ENCODE results near the gene BMP6.

BMP6 gene

DNA sequence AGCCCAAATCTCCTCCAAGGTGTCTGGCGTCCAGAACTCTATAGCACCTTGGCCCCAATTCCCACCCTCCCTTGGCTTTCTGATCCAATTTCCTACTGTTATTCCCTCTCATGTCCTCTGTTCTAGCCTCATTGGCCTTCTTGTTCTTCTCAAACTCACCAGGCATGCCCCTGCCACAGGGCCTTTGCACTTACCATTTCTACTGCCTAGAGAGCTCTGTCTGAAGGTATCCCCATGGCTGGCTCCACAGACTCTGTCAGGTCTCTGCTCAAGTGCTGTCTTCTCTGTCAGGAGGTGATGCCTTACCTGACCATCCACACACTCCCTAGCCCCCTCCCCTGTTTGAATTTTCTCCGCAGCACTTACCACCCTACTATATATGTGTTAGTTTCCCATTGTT is 5.6 kb upstream of the BMP6 start:
- DNase-seq: no peak

DNA sequence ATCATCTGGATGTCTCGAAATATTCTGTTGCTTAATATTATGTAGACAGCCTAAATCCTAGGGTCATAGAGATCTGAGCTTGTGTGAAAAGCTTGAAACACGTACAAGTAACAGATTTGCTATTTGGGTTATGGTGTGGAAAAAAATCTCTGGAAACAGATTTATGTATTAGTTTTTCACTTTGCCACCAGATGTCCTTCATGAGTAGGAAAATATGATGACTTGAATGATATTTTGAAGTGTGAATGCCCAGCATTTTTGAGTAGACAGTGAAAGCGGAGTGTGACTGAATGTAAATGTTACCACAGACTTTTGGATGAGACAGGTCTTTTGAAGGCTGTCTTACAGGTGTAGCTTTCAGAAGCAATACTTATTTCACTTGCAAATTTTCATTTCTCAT is 4.2 kb upstream of the BMP6 start:
- peak; percentile 58 for DNase-seq

DNA sequence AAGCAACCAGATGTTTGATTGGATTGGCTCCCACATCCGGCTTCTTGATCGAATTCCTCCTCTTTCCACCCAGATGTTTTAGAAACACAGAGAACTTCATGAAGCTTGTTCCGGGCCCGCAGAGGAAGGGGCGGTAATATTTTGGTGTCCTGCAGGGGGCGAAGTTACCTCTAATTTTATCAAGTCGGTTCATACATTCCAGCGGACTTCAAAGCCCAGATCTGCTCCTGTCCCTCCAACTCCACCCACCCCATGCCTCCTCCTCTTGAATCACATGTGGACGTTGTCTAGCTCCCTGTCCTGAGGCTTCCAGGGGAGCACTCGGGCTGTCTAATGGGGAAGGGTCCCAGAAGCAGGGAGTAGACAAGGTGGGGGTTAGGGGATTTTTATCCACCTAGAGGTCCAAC is 2.9 kb upstream of the BMP6 start:
- DNase-seq: peak; percentile 82

DNA sequence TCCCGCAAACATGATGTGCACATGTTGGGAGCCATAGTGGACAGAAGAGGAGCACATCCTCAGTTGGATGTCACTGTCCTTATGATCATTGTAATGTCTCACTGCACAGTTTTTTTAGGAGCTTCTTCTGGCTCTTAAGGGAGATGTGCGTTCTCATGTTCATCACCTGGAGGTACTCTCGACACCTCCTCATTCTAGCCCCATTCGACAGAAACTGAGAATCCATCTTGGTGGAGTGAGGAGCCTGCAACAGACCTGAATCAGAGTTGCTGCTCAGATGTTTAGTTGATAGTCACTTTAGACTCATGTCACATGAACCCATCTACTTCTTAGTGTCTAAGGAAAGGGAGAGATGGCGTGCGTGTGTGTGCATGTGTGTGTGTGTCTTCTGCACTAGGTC is 2.3 kb upstream of the BMP6 start:
- DNase-seq: no peak

DNA sequence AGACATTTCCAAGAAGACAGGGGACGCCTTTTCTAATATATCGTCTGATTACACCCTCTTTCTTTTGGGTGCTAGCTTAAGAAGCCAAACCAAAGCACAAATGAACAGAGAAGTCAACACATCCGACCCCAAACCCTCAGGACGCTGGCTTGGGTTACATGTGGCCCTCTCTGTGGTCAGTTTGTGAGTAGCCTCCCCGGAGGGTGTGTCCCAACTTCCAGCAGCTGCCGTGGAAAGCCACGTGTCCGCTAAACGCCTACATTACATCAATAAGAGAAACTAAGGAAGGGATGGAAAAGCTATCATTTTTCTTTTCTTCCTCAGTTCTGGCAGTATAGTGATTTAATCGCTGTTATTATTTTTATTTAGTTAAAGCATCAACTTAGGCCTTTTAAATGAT is 487 bp upstream of the BMP6 start:
- DNase-seq: no peak

DNA sequence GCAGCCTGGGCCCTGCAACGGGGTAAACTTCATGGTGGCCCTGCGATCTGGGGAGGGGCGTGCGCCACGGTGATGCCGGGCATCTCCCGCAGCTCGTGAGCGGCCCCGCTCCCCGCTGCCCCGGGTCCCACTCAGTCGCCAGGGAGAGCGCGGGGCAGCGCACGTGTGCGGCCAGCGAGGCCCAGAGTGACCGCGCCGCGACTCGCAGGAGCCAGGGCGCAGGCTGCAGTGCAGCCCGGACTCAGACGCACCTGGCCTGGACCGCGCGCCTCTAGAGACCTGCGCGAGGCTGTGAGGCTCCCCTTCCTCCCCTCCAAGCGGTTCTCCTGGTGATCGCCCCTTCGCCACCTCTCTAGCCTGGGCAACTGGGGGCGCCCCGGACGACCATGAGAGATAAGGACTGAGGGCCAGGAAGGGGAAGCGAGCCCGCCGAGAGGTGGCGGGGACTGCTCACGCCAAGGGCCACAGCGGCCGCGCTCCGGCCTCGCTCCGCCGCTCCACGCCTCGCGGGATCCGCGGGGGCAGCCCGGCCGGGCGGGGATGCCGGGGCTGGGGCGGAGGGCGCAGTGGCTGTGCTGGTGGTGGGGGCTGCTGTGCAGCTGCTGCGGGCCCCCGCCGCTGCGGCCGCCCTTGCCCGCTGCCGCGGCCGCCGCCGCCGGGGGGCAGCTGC is 652 bp downstream of the BMP6 start:
- DNase-seq: no peak

DNA sequence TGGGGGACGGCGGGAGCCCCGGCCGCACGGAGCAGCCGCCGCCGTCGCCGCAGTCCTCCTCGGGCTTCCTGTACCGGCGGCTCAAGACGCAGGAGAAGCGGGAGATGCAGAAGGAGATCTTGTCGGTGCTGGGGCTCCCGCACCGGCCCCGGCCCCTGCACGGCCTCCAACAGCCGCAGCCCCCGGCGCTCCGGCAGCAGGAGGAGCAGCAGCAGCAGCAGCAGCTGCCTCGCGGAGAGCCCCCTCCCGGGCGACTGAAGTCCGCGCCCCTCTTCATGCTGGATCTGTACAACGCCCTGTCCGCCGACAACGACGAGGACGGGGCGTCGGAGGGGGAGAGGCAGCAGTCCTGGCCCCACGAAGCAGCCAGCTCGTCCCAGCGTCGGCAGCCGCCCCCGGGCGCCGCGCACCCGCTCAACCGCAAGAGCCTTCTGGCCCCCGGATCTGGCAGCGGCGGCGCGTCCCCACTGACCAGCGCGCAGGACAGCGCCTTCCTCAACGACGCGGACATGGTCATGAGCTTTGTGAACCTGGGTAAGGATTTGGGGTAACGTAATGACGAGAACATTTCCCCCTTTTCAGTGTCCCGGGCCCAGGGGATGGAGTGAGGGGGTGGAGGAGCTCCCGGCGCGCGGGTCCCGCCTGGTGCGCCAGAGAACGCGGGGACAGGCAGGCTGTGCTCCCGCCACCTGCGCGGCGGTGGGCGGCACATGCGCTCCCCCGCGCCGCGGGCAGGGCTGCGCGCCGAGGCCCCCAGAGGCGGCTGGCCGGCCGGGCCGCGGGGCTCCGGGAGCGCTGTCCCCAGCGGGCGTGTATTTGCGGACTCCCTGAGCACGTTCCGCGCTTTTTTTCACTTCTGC is 1.4 kb downstream of the BMP6 start:
- no peak for DNase-seq

DNA sequence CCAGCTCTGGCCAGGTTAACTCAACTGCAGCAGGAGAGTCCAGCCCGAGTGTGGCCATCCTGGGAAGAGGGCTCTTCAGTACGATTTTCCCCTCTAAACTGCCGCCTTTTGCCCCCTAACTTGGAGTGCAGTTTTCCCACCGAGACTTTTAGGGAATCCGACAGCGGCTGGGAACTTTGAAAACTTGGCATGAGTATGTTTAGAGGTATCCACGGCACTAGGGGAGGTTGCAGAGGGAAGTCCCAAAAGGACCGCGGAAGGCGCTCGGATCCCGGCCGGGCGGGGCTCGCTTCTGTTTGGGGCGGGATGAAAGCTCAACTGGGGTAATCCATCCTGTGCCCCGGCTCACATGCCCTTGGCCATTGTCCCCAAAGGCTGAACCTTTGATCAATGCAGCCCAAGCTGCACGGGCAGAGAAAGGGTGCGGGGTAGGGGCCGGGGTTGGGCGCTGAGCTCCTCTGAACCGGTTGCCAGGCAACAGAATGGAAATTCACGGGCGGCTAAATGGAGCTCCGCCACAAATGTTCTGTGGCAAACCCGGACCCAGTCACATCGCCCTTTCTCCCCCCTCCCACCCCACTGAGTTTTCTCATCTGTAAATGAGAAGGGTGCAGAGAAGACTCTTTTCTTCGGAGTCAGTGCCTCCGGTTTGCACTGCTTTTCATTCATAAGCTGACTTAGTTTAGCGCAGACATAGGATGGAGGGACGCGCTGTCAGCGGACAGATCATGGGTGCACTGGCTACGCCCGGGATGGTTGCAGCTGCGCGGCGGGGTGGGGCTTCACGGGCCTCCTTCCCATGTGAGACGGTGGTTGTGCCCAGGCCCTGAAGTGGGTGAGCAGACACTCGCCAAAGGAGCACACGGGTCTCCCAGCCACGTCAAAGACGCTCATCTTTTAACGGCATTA is 2.3 kb downstream of the BMP6 start:
- no peak for DNase-seq

DNA sequence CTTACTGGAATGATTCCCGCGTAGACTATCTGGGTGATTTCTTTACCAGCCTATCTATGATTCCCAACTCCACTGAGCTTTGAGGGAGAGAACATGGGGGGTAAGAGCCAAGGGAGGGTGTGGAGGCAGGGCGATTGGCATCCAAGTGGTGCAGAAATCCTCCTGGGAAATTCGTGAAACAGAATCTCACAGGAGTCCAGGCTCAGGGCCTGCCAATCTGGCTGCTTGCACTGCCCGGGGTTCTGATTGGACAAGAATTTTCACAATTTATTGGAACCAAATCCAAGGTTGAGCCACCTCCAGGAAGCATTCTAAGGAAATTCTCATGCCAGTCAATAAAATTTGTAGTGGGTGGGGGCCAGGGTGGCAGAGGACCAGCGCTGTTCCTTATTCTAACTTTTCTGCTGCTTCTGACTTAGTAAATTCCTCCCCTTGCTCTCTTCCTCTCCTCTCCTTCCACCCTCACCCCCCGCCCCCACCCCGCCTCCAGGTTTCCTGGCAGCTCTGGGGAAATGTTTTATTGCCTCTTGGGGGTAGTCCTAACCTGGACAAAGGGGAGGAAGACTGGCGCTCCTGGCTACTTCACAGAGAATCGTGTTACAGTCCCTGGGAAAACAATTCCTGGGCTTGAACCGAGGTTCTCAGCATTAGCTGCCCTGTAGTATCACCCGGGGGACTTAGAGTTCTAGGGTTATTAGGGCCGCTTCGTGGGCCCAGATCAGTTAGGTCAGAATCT is 3.1 kb downstream of the BMP6 start:
- DNase-seq: no peak

DNA sequence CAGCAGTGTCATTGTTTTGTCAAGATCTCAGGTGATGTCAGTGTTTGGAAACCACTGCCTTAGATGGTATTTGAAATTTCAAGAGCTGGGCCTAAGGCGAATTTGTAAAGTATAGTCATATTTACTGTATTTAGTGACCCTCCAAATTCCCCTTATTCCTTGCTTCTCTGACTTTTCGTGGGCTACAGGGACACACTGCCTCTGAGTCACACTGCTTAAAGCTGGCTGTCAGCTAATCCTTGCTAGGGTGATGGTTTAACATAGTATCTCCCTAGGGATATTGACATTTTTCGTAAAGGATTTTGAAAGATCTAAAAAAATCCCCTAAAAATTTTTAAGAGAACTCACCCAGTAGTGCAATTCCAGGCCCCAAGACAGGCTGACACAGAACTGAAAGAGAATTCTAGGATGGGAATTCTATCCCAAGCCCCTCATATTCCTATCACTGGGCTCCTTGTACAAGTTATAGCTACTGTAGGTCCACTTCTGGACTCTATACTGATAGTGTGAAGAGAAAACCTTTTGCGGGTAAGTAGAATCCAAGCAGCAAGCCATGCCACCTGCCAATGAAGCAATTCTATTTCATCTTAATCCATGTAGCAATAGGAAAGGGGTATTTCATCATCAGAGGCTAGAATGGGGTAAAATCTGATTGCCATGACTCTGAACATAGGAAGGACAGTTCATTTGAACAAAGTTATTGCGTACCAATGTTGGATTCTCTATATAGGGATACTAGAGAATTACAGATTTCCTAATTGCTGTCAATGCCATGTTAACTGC is 4.3 kb downstream of the BMP6 start:
- DNase-seq: no peak

DNA sequence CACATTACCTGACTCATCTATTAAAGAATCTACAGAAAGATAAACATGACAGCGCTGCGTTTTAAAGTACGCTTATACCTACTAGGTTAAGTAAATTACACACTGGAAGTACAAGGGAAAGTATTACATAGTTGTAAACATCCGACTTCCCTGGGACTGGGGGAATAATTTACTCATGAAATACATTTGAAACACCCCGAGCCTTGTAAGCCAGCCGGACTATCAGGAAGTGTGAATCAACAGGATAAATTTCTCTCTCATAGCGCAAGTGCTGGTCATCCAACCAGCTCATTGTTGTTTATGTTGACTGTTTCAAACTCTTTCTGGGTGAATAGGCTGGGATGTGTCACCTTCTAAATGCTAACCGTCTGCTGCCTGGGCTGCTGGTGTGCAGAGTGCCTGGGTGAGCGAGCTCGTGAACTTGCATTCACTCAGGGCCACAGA is 4.9 kb downstream of the BMP6 start:
- DNase-seq: peak; percentile 65

DNA sequence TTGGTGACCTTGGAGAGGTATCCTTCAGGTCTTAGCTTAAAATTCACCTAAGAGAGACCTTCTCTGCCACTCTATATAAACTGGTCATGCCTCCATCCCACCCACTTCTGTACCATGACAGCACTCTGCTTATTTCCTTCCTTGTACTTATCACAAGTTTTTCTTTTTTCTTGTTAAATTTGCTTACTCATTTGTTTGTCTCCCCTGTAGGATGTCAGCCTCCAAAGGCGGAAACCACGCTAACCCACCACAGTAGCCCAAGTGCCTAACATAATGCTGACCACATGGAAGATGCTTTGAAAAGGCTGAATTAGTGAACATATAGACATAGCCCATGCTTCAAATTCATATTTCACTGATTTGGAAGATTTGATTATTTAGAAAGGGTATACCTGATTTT is 5.4 kb downstream of the BMP6 start:
- DNase-seq: no peak

DNA sequence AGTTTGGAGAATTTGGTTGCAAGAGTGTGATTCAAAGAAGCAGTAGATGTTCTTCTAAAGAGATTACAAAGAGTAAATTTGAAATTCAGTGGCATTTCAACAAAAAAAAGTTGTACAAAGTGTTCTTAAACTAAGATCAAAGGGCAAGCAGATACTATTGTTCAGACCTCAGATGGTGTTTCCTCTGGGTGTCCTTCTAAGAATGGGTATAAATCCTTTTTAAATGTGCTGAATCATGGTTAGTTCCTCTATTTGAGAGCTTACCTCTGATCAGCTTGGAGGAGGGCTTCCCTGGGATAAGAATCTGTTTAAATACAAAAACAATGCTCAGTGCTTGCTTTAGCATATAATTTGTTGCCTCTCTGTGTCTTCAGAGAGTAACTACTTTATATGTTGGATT is 6.3 kb downstream of the BMP6 start:
- no peak for DNase-seq

DNA sequence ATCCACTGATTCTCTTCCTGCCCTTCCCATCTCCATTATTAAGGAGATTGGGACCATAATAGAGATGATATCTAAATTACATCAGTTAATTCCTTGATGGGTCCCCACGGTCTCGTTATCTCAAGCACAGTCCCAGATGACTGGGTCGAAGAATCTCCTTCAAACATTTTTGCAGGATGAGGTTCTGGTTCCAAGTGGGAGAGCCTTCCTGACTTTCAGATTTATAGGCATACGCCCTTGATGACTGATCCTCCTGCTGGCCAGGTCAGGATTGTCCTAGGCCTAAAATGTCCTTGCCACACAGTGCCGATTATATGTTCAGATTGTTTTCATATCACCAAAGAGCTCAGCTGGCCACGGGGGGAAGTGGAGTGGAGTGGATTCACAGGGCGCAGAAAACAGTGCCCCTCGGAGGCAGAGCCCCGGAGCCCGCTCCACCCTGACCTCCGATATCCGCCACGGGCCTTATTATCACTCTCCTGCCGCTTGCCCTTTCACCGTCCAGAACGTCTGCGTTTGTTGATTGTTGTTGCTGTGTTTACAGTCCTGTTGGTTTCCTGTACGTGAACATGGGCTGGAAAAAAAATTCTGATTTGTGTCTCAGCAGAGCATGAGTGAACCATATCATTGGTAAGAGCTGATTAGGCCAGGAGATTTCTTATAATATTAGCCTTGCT is 8.9 kb downstream of the BMP6 start:
- no peak for DNase-seq

DNA sequence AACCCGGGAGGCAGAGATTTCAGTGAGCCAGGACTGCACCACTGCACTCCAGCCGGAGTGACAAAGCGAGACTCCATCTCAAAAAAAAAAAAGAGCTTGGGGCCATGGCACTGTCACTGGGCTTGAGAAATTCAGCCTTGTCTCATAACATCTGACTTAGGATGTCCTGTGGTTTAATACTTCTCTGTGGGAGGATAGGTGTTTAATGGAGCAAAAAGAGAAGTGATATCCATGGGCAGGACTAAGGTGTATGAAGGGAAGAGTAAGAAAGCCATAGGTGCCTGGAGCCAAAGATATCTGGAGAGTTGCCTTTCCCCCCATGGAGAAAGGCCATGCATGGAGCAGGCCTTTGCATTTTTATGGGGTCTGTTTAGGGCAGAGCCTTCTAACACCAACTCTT is 11.2 kb downstream of the BMP6 start:
- DNase-seq: no peak

DNA sequence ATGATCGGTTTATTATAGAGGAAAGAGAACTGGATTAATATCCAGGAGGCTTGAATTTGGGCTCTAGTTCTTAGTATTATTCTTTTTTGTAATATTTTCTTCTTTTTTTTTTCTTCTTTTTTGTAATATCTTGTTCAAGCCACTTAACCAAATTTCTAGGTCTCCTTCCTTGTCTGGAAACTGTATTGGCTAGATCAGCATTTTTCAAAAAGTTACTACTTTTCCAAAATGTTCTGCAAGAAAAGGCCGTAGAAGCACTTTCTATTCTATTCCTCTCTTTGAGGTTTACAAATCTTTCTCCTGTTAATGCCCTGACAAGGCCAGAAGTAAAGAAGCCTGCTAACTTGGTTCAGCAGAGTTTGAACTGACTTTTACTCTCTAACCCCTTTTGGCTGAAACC is 12.0 kb downstream of the BMP6 start:
- no peak for DNase-seq

DNA sequence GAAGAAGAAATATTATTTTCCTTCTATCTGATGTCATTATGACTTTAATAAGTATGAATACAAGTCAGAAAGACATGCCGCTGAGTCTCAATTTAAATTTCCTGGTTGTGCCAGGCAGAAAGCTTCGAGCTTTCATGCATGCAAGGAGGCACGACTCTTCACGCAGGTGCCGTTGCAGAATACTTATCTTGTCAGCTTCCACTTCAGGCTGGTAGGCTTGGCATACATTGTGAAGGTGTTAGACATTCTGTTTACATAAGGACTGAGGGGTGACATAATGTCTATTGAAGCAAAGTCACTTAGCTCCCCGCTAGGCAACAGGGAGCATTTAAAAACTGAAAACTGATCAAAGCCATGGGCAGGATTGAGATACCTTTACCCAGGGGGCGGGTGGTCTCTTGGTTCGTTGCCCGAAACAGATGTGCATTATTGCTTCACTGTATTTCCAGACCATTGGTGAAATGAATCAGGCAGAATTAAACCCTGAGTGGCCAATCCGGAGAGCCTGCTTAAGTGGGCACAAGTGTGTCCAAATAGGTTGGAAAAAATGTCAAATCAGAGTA is 16.4 kb downstream of the BMP6 start:
- DNase-seq: no peak

DNA sequence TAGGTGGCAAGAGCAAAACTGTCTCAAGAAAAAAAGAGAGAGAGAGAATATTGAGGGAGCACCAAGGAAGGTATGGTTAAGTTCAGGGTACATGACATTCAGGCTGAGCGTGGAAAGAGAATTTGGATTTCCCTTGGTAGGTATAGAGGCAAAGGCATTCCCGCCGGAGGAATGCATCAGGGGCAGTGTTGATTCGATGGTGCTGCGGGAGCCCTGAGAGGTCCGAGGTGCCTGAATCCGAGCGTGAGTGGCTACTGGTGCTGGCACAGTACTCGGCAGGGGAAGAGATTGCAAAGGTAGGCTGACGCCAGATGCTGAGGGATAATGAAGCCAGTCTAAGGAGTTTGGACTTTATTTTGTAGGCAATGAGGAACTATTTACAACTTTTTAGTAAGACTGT is 20.0 kb downstream of the BMP6 start:
- no peak for DNase-seq

DNA sequence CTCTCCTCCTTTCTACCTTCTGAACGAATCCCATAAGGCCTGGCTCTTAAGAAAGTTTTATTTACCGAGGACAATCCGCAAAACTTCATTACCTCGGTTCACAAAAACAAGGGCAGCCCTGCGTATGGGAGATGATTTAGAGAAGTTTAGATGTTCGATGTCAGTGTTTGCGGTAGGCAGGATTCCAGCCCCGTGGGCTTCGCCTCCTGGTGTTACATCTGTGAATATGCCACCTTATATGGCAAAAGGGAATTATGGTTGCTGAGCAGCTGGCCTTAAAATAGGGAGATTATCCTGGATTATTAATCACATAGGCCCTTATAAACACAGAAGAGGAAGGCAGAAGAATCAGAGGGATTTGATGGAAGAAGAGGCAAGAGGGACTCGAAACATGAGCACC is 21.1 kb downstream of the BMP6 start:
- no peak for DNase-seq

DNA sequence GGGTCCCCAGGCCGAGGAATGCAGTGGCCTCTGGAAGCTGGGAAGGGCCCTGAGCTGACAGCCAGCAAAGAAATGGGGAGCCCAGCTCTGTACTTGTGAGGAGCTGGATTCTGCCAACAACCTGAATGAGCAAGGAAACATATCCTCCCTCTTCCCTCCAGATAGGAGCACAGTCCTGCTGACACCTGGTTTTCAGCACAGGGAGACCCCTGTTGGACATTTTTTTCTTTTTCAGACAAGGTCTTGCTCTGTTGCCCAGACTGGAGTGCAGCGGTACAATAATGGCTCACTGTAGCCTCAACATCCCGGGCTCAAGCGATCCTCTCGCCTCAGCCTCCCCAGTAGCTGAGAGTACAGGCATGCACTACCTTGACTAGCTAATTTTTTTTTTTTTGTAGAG is 21.5 kb downstream of the BMP6 start:
- DNase-seq: no peak

DNA sequence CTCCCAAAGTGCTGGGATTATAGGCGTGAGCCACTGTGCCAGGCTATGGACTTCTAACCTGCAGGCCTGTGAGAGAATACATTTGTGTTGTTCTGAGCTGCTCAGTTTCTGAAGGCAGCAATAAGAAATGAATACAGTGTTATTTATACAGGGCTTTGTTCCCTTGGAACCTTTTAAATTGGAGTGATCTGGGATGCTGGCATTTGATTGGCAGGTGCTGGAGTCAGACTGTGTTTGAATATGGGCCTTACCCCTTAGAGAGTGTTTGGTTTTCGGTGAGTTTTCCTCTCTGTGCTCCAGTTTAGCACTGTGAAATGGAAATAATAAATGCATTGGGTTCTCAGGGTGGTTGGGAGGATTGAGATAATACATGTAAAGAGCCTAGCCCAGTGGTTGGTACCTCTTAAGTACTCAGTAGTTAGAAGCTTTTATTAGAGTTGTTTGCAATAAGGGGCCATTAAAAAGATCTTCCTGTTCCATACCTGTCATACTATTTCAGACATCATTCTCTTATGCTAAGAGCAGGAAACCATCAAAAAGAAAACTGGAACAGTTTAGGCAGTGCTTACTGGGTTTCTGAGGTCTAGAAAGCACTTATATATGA is 22.1 kb downstream of the BMP6 start:
- DNase-seq: no peak
